ENCODE data around the gene MYBPHL.

MYBPHL gene

GRCh38 chr1:109279615-109280278 is 27.1 kb downstream of the MYBPHL start:
- no peak for DNase-seq (ENCODE audit: low spot score)

- DNase-seq (ENCODE audit: low spot score) = peak; percentile 63
Measured at GRCh38 chr1:109277434-109278204, 29.2 kb downstream of the MYBPHL start.

GRCh38 chr1:109275706-109276345 is 31.0 kb downstream of the MYBPHL start:
- no peak for DNase-seq (ENCODE audit: low spot score)

- peak; percentile 71 for DNase-seq (ENCODE audit: low spot score)
Measured at GRCh38 chr1:109274533-109275476, 32.0 kb downstream of the MYBPHL start.

GRCh38 chr1:109273570-109274288 is 33.1 kb downstream of the MYBPHL start:
- no peak for DNase-seq (ENCODE audit: low spot score)

GRCh38 chr1:109272831-109273547 is 33.8 kb downstream of the MYBPHL start:
- DNase-seq (ENCODE audit: low spot score) = peak; percentile 60

GRCh38 chr1:109272021-109272799 is 34.6 kb downstream of the MYBPHL start:
- DNase-seq (ENCODE audit: low spot score) = no peak

GRCh38 chr1:109271458-109271857 is 35.4 kb downstream of the MYBPHL start:
- no peak for DNase-seq (ENCODE audit: low spot score)

- no peak for DNase-seq (ENCODE audit: low spot score)
Measured at GRCh38 chr1:109270623-109271317, 36.0 kb downstream of the MYBPHL start.

- DNase-seq (ENCODE audit: low spot score) = no peak
Measured at GRCh38 chr1:109269981-109270622, 36.7 kb downstream of the MYBPHL start.

- DNase-seq (ENCODE audit: low spot score) = no peak
Measured at GRCh38 chr1:109269212-109269980, 37.4 kb downstream of the MYBPHL start.

GRCh38 chr1:109268431-109269211 is 38.2 kb downstream of the MYBPHL start:
- no peak for DNase-seq (ENCODE audit: low spot score)

GRCh38 chr1:109267743-109268300 is 39.0 kb downstream of the MYBPHL start:
- no peak for DNase-seq (ENCODE audit: low spot score)

- DNase-seq (ENCODE audit: low spot score) = no peak
Measured at GRCh38 chr1:109266965-109267364, 39.8 kb downstream of the MYBPHL start.

- DNase-seq (ENCODE audit: low spot score) = no peak
Measured at GRCh38 chr1:109265741-109266330, 41.0 kb downstream of the MYBPHL start.

GRCh38 chr1:109265016-109265415 is 41.8 kb downstream of the MYBPHL start:
- DNase-seq (ENCODE audit: low spot score) = no peak

Data from LoVo (cell line).